Breast epithelium (tissue), 3 donors: ENCODE data around the gene ANKRD53.

Source experiments
- POLR2A ChIP-seq: fragments of 450-650 bp; IDR thresholded peaks from one replicate; pipeline ENCODE4 v1.6.1; 2016; ENCODE audit warnings: antibody characterized with exemption, mild to moderate bottlenecking, moderate library complexity
- TF ChIP-seq, protein P1 (sequence below), 3 donors: fragments of 450-650 bp; IDR thresholded peaks; one replicate each; pipeline ENCODE4 v1.5.1; 2016 to 2017; ENCODE audit warnings: antibody characterized with exemption in 3 of 3, mild to moderate bottlenecking in 3 of 3, moderate library complexity in 3 of 3

DNA sequence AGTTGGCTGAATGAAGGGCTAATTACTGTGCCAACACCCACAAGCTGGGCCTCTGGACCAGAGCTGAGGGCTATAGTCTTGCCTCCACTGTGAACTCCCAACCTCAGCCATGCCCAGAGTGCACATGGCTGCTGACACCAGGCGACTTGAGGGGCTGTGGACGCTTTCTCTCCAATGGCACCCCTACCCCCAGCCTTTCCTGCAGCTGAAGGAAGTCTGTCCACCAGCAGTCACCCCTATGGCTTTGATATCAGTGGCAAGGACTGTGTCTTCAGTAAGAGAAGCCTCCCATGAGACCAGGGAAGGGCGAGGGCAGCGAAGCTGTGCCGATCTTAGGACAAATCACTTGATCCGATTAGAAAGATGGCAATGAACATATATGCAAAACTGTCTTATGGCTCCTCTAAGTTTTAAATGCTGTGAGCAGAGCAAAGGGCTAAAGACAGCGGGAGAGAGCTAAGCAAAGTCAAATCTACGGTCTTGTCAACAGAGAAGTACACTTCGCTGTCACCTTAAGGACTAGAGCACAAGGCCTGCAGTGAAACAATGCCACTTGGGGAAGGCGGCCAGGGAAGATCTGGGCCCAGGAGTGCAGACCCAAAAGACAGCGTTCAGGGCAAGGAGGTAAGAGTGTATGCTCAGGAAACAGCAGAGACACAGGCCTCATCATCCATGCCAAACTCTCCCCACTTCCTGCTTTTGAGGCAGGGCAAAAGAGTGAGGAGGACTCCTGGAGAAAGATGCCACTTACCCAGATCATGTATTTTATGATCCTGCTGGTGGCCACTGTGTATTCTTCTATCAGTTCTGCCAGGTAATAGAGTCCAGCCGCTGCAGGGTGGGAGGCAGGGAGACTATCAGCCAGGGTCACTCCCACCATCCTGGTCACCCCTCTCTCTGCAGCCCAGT is 14.8 kb downstream of the ANKRD53 start:
- TF ChIP-seq POLR2A = no peak
- TF ChIP-seq, protein P1, sequence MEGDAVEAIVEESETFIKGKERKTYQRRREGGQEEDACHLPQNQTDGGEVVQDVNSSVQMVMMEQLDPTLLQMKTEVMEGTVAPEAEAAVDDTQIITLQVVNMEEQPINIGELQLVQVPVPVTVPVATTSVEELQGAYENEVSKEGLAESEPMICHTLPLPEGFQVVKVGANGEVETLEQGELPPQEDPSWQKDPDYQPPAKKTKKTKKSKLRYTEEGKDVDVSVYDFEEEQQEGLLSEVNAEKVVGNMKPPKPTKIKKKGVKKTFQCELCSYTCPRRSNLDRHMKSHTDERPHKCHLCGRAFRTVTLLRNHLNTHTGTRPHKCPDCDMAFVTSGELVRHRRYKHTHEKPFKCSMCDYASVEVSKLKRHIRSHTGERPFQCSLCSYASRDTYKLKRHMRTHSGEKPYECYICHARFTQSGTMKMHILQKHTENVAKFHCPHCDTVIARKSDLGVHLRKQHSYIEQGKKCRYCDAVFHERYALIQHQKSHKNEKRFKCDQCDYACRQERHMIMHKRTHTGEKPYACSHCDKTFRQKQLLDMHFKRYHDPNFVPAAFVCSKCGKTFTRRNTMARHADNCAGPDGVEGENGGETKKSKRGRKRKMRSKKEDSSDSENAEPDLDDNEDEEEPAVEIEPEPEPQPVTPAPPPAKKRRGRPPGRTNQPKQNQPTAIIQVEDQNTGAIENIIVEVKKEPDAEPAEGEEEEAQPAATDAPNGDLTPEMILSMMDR (IDR thresholded peaks at IDR 0.05) = no peak
